Activated naive CD4-positive, alpha-beta T cell treated with anti-CD3 and anti-CD28 coated beads for 36 hours (primary cell): ENCODE measurements around the gene FBXL17. TPM values are rescaled to one million over a fixed set of nuclear protein-coding genes. Genes with fewer than 3 reads are reported as not detected.

Experiments used
- CTCF ChIA-PET: fragments of 350-600 bp; sonication (Branson Sonifier 250); formaldehyde crosslinking; loops from one replicate; lab custom pipeline; 2021; ENCODE audit warnings: antibody characterized with exemption; lab: Charles Lee
- DNase-seq: peaks from one replicate; pipeline ENCODE4 v3.0.0-alpha.2; 2020
- H3K27ac Mint-ChIP-seq: one replicate; pipeline ENCODE4 v1.8.0; 2021; ENCODE audit warnings: mild to moderate bottlenecking, mixed read lengths
- H3K27me3 Mint-ChIP-seq: one replicate; pipeline ENCODE4 v1.8.0; 2021; ENCODE audit warnings: low read depth, mixed read lengths
- H3K36me3 Mint-ChIP-seq: one replicate; pipeline ENCODE4 v1.8.0; 2021; ENCODE audit warnings: low read depth, mixed read lengths
- H3K4me1 Mint-ChIP-seq: one replicate; pipeline ENCODE4 v1.8.0; 2021; ENCODE audit warnings: low read depth, mixed read lengths
- H3K4me3 Mint-ChIP-seq: one replicate; pipeline ENCODE4 v1.8.0; 2021; ENCODE audit warnings: mild to moderate bottlenecking, moderate library complexity, mixed read lengths
- H3K9me3 Mint-ChIP-seq: one replicate; pipeline ENCODE4 v1.8.0; 2021; ENCODE audit warnings: mixed read lengths
- intact Hi-C: fragments of 100-400 bp; cut with micrococcal nuclease; formaldehyde crosslinking; loops from one replicate; pipeline ENCODE4 v1.15.1; 2023
- total RNA-seq, 2 experiments: library from RNA; stranded (reverse); gene quantifications; one replicate each; pipeline ENCODE4 v1.2.3, GENCODE V29; 2021

FBXL17 gene
- total RNA-seq, 2 experiments from 2014 or later, result 3.5 to 4.3 TPM

GRCh38 chr5:107835096-107835495 is 546.8 kb downstream of the FBXL17 start:
- no peak overlapping the region for H3K27ac Mint-ChIP-seq
- CTCF ChIA-PET, result interaction anchor here (0.7 kb wide), 1 partner anchor 311 kb away, joined by 3 read pairs; no protein-coding TSS in a partner anchor
- intact Hi-C loops, result no loop called here
- H3K36me3 Mint-ChIP-seq, result no peaks in the 10 kb centered on the region
- no peaks in the 10 kb centered on the region for H3K9me3 Mint-ChIP-seq
- no peak overlapping the region for H3K4me3 Mint-ChIP-seq
- no peaks in the 10 kb centered on the region for H3K4me1 Mint-ChIP-seq
- H3K27me3 Mint-ChIP-seq, result peaks cover 2% of the 10 kb centered on the region
- DNase-seq, result no peak

- no peak for DNase-seq
- Mint-ChIP-seq H3K36me3 (no peaks in the 10 kb centered on the region), H3K4me3 (no peak overlapping the region), H3K9me3 (no peaks in the 10 kb centered on the region), H3K4me1 (no peaks in the 10 kb centered on the region), H3K27ac (no peak overlapping the region), H3K27me3 (peaks cover 4% of the 10 kb centered on the region)
- CTCF ChIA-PET, result no interaction called here
- intact Hi-C loops, result no loop called here
Measured at GRCh38 chr5:107832746-107833145, 549.2 kb downstream of the FBXL17 start.

GRCh38 chr5:107831612-107832395 is 550.1 kb downstream of the FBXL17 start:
- intact Hi-C loops, result no loop called here
- H3K36me3 Mint-ChIP-seq, result no peaks in the 10 kb centered on the region
- no peak for DNase-seq
- H3K9me3 Mint-ChIP-seq, result no peaks in the 10 kb centered on the region
- no peak overlapping the region for H3K27ac Mint-ChIP-seq
- CTCF ChIA-PET, result no interaction called here
- H3K4me3 Mint-ChIP-seq, result no peak overlapping the region
- H3K4me1 Mint-ChIP-seq, result no peaks in the 10 kb centered on the region
- peaks cover 4% of the 10 kb centered on the region for H3K27me3 Mint-ChIP-seq

DNA sequence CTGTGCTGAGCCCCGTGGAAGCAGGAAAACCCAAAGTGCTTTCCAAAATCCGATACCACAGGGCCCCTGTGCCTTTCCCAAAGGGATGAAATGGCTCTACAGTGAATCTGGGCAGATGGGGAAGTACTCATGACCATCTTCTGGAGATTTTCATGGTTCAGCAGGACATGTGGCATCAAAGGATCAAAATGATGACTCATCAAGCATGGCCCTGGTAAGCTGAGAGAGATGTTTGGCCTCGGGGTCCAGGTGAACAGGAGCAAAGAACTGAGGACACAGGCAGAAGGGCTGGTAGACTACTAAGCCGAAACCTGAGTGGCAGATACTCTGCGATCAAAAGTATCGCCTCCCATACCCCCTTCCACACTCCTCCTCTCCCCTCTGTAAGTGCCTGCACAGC is 551.1 kb downstream of the FBXL17 start:
- intact Hi-C loops, result no loop called here
- no peaks in the 10 kb centered on the region for H3K36me3 Mint-ChIP-seq
- H3K4me3 Mint-ChIP-seq, result no peak overlapping the region
- CTCF ChIA-PET, result no interaction called here
- peaks cover 8% of the 10 kb centered on the region for H3K27me3 Mint-ChIP-seq
- H3K27ac Mint-ChIP-seq, result no peak overlapping the region
- no peaks in the 10 kb centered on the region for H3K9me3 Mint-ChIP-seq
- no peak for DNase-seq
- no peaks in the 10 kb centered on the region for H3K4me1 Mint-ChIP-seq

- no peaks in the 10 kb centered on the region for H3K36me3 Mint-ChIP-seq
- CTCF ChIA-PET, result no interaction called here
- intact Hi-C loops, result no loop called here
Measured at GRCh38 chr5:107826311-107827000, 555.4 kb downstream of the FBXL17 start.

GRCh38 chr5:107824821-107825220 is 557.1 kb downstream of the FBXL17 start:
- intact Hi-C loops, result no loop called here
- no peaks in the 10 kb centered on the region for H3K4me1 Mint-ChIP-seq
- peaks cover 5% of the 10 kb centered on the region for H3K9me3 Mint-ChIP-seq
- H3K27me3 Mint-ChIP-seq, result peaks cover 6% of the 10 kb centered on the region
- no peak overlapping the region for H3K4me3 Mint-ChIP-seq
- no peak overlapping the region for H3K27ac Mint-ChIP-seq
- CTCF ChIA-PET, result no interaction called here
- no peaks in the 10 kb centered on the region for H3K36me3 Mint-ChIP-seq
- DNase-seq, result no peak

More at GRCh38 chr5:107826311-107827000, 555.4 kb downstream of the FBXL17 start:
- H3K9me3 Mint-ChIP-seq, result peaks cover 5% of the 10 kb centered on the region
- H3K4me3 Mint-ChIP-seq, result no peak overlapping the region
- no peaks in the 10 kb centered on the region for H3K4me1 Mint-ChIP-seq
- H3K27ac Mint-ChIP-seq, result no peak overlapping the region
- no peak for DNase-seq
- H3K27me3 Mint-ChIP-seq, result peaks cover 9% of the 10 kb centered on the region

DNA sequence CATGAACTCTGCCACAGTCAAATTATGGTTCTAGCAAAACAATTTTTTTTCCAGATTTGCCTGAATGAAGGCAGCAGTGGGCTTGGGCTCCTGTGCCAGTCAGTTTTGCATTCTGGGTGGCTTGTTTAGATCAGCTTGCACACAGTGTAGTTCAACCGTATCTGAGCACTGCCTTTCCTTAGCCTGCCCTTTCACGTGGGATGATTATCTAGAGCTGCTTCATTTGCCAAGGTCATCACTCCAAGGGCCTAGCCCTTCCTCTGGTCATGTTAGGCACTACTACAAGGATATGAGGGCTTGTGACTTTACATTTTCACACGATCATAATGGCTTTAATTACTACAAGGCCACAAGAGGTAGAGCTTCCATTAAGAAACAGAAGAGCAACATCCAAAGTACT is 560.6 kb downstream of the FBXL17 start:
- Mint-ChIP-seq H3K4me1 (no peaks in the 10 kb centered on the region), H3K27me3 (peaks cover 5% of the 10 kb centered on the region), H3K36me3 (no peaks in the 10 kb centered on the region), H3K4me3 (no peak overlapping the region), H3K9me3 (peaks cover 5% of the 10 kb centered on the region), H3K27ac (no peak overlapping the region)
- intact Hi-C loops, result no loop called here
- no peak for DNase-seq
- CTCF ChIA-PET, result no interaction called here

GRCh38 chr5:107820429-107820828 is 561.5 kb downstream of the FBXL17 start:
- no peak overlapping the region for H3K4me3 Mint-ChIP-seq
- H3K27ac Mint-ChIP-seq, result no peak overlapping the region
- no peak for DNase-seq
- peaks cover 2% of the 10 kb centered on the region for H3K27me3 Mint-ChIP-seq
- intact Hi-C loops, result no loop called here
- no peaks in the 10 kb centered on the region for H3K36me3 Mint-ChIP-seq
- peaks cover 5% of the 10 kb centered on the region for H3K9me3 Mint-ChIP-seq
- CTCF ChIA-PET, result no interaction called here
- H3K4me1 Mint-ChIP-seq, result no peaks in the 10 kb centered on the region

DNA sequence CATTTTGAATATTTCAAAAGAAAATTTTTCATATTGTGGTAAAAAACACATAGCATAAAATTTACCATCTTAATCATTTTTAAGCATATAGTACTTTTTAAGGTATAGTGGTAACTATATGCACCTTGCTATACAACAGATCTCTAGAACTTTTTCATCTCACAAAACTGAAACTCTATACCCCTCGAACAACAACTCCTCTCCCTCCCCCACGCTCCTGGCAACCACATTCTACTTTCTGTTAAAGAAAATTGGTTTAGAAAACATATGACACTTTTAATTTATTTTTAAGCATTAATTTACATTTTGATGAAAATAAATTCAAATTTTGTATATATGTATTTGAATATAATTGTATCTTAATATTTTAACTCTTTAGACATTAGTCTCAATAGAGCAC is 563.9 kb downstream of the FBXL17 start:
- CTCF ChIA-PET, result no interaction called here
- peaks cover 5% of the 10 kb centered on the region for H3K9me3 Mint-ChIP-seq
- H3K27me3 Mint-ChIP-seq, result no peaks in the 10 kb centered on the region
- H3K27ac Mint-ChIP-seq, result no peak overlapping the region
- intact Hi-C loops, result no loop called here
- H3K4me1 Mint-ChIP-seq, result no peaks in the 10 kb centered on the region
- no peak for DNase-seq
- H3K36me3 Mint-ChIP-seq, result no peaks in the 10 kb centered on the region
- H3K4me3 Mint-ChIP-seq, result no peak overlapping the region

- H3K4me1 Mint-ChIP-seq, result no peaks in the 10 kb centered on the region
- H3K27ac Mint-ChIP-seq, result no peak overlapping the region
- intact Hi-C loops, result no loop called here
- H3K27me3 Mint-ChIP-seq, result no peaks in the 10 kb centered on the region
- no peaks in the 10 kb centered on the region for H3K36me3 Mint-ChIP-seq
- DNase-seq, result no peak
- H3K9me3 Mint-ChIP-seq, result peaks cover 4% of the 10 kb centered on the region
- CTCF ChIA-PET, result no interaction called here
- no peak overlapping the region for H3K4me3 Mint-ChIP-seq
Measured at GRCh38 chr5:107817436-107817835, 564.5 kb downstream of the FBXL17 start.

- Mint-ChIP-seq H3K9me3 (no peaks in the 10 kb centered on the region), H3K36me3 (no peaks in the 10 kb centered on the region), H3K4me1 (no peaks in the 10 kb centered on the region), H3K4me3 (no peak overlapping the region), H3K27ac (no peak overlapping the region), H3K27me3 (peaks cover 2% of the 10 kb centered on the region)
- CTCF ChIA-PET, result no interaction called here
- no peak for DNase-seq
- intact Hi-C loops, result no loop called here
Measured at GRCh38 chr5:107815109-107815508, 566.8 kb downstream of the FBXL17 start.

DNA sequence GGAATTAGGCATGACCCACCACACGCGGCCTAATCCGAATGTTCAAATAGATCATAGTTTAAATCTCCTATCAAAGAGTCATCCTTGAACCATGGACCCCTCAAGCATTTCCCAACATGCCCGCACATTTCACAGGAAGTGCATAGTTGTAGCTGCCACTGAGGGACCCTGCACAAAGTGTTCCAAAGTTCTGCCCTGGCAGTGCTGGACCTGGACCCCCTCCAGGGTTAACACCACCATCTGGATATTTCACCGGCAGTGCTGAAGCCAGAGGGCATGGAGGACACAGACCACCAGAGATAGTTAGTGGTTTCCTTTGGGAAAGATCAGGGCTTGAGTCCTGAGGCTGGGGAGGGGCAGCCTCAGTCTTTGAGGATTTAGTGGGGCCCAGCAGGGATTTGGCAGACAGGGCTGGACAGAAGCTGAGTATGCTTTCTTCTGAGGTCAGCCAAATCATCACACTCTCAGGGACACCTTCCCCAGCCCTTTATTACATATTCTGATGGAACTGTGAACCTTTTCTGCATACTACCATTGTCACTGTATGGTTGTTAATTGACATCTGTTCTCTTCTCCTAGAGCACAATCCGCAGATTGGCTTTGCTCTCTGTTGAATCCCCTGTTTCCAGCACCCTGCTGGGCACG is 567.6 kb downstream of the FBXL17 start:
- DNase-seq, result no peak
- Mint-ChIP-seq H3K4me3 (no peak overlapping the region), H3K9me3 (no peaks in the 10 kb centered on the region), H3K27ac (no peak overlapping the region), H3K4me1 (no peaks in the 10 kb centered on the region), H3K36me3 (no peaks in the 10 kb centered on the region), H3K27me3 (peaks cover 2% of the 10 kb centered on the region)
- CTCF ChIA-PET, result interaction anchor here (0.6 kb wide), 1 partner anchor 1118 kb away, joined by 5 read pairs; no protein-coding TSS in a partner anchor
- intact Hi-C loops, result no loop called here
